Neuron (in vitro differentiated cells): ENCODE measurements around the gene CDC25B.

Experiments used
- H2AFZ ChIP-seq: one replicate; pipeline ENCODE4 v1.6.1; 2013; ENCODE audit warnings: low read depth, mild to moderate bottlenecking, inconsistent platforms, low read length, moderate library complexity
- H3K27me3 ChIP-seq: one replicate; pipeline ENCODE4 v1.6.1; 2013; ENCODE audit warnings: low read length; ENCODE audit not compliant: insufficient read depth
- H3K36me3 ChIP-seq: one replicate; pipeline ENCODE4 v1.6.1; 2013; ENCODE audit warnings: low read length; ENCODE audit not compliant: insufficient read depth
- H3K4me1 ChIP-seq: one replicate; pipeline ENCODE4 v1.6.1; 2013; ENCODE audit warnings: low read length; ENCODE audit not compliant: insufficient read depth
- H3K4me3 ChIP-seq: 2 replicates; pipeline ENCODE4 v1.5.1; 2013; ENCODE audit warnings: mild to moderate bottlenecking, low read length, moderate library complexity
- H3K9me3 ChIP-seq: one replicate; pipeline ENCODE4 v1.6.1; 2013; ENCODE audit warnings: low read length

CDC25B gene

DNA sequence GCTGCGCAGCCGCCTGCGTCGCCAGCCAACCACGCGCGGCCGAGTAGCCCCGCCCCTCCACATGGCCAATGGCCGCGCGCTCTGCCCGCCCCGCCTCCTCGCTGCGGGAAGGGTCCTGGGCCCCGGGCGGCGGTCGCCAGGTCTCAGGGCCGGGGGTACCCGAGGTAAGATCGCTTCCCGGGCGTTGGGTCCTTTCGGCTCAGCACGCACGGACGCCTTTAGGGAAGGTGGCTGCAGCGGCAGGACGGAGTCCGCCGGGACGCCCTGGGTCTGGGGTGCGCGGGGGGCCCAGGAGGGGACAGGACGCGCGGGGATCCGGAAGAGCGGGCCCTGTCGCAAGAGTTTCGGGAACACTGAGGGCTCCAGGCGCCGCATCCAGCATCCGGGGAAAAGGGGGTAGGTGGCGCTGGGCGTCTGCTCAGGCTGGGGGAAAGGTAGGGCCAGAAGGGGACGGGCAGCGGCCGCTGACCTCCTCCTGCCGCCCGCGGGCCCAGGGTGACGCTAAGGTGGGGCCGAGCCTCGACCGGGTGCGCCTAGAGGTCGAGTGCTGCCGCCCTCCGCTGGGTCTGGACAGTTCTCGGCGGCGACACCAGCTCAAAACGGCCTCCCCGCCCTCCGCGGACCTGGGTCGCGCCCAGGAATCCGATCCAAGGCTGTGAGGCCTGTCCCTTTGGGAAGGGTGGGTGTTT is 50.8 kb downstream of the CDC25B start, which contains the start of gene MAVS:
Gene MAVS (plus strand): TSS at position 95 of the 689 bp plus-strand sequence. CDS start 7,791 bp downstream, outside the sequence.
- no peaks in the 10 kb centered on the region for H3K36me3 ChIP-seq
- H3K9me3 ChIP-seq, result no peaks in the 10 kb centered on the region
- H3K27me3 ChIP-seq, result no peaks in the 10 kb centered on the region
- H3K4me3 ChIP-seq, result peak within 1 kb of the TSS; percentile 87
- H2AFZ ChIP-seq, result peak within 1 kb of the TSS; percentile 96
- H3K4me1 ChIP-seq, result peaks cover 10% of the 10 kb centered on the region

DNA sequence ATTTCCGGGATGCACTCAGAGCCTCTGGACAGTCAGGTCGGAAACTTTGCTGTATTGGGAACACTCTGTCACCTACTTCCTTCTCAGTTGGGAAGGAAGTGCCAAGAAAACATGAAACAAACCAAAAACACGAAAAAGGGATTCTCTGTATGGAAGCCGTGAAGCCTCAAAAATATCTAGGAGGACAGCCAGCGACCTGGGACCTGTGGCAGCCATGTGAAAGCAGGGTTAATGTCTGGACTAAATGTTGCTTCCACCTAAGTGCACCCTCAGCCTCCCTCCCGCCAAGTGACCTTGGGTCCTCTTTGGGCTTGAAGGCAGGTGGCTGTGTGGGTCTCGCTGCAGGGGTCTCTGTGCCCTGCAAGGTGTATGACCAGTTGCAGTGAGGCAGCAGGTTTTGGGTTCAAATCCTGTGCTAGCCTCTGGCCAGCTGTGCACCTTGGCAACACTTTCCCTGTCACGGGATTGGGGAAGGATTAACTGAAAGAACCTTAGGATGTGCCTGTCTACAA is 51.4 kb downstream of the CDC25B start:
- Histone ChIP-seq H3K4me1 (peaks cover 10% of the 10 kb centered on the region), H3K9me3 (no peaks in the 10 kb centered on the region), H2AFZ (peak overlapping the region; percentile 96), H3K4me3 (peak overlapping the region; percentile 87), H3K27me3 (no peaks in the 10 kb centered on the region), H3K36me3 (no peaks in the 10 kb centered on the region)

DNA sequence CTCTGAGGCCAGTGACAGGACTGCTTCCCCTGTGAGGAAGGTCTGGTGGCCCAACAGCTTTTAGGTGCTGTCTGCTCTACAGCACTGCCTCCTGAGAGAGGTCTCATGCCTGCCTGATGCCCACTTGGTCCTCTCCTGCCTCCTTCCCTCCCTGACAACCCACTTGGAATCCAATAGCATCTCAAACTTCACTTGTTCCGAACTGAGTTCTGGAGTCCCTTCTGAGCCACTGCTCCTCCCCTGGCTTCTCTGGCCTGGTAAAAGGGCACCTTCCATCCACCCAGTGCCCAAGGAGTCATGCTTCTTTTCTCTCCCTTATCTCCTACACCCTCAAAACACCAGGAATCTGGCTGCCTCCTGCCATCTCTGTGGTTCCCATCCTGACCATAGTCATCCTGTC is 52.5 kb downstream of the CDC25B start:
- Histone ChIP-seq H3K9me3 (no peaks in the 10 kb centered on the region), H2AFZ (no peak overlapping the region), H3K27me3 (no peaks in the 10 kb centered on the region), H3K4me1 (peaks cover 10% of the 10 kb centered on the region), H3K36me3 (no peaks in the 10 kb centered on the region), H3K4me3 (no peak overlapping the region)

- H3K36me3 ChIP-seq, result peaks cover 30% of the 10 kb centered on the region
- no peak overlapping the region for H2AFZ ChIP-seq
- no peaks in the 10 kb centered on the region for H3K9me3 ChIP-seq
- H3K4me3 ChIP-seq, result no peak overlapping the region
- no peaks in the 10 kb centered on the region for H3K27me3 ChIP-seq
- H3K4me1 ChIP-seq, result no peaks in the 10 kb centered on the region
Observed at GRCh38 chr20:3854462-3854871, 58.4 kb downstream of the CDC25B start.
